ENCODE data around the gene GGACT.
"Not testable (repeated sequence)": the region's sequence is repeated elsewhere in the genome, so short reads cannot be mapped to it uniquely, and the experiment has no call there.

The GGACT gene

GRCh38 chr13:100588331-100589177, at the start of gene GGACT:
Gene GGACT, minus strand, starts transcription at chr13:100588789. Its CDS starts 56,198 bp downstream, at chr13:100532591.
- FAIRE-seq (no peak), DNase-seq (ENCODE audit: low spot score) (no peak)

GRCh38 chr13:100637796-100638195, 49.2 kb upstream of the GGACT start:
- DNase-seq (ENCODE audit: low spot score), result no peak
- no peak for FAIRE-seq

- FAIRE-seq (no peak), DNase-seq (ENCODE audit: low spot score) (no peak)
Measured at GRCh38 chr13:100637380-100637779, 48.8 kb upstream of the GGACT start.

- DNase-seq (ENCODE audit: low spot score), result no peak
- FAIRE-seq, result no peak
Measured at GRCh38 chr13:100636441-100636840, 47.9 kb upstream of the GGACT start.

GRCh38 chr13:100636004-100636403, 47.4 kb upstream of the GGACT start:
- FAIRE-seq (no peak), DNase-seq (ENCODE audit: low spot score) (no peak)

GRCh38 chr13:100634696-100635095, 46.1 kb upstream of the GGACT start:
- no peak for FAIRE-seq

GRCh38 chr13:100633461-100633860, 44.9 kb upstream of the GGACT start:
- peak; percentile 73 for DNase-seq (ENCODE audit: low spot score)

More at GRCh38 chr13:100634696-100635095, 46.1 kb upstream of the GGACT start:
- no peak for DNase-seq (ENCODE audit: low spot score)

GRCh38 chr13:100630555-100630954, 42.0 kb upstream of the GGACT start:
- DNase-seq (ENCODE audit: low spot score) (no peak), FAIRE-seq (no peak)

More at GRCh38 chr13:100633461-100633860, 44.9 kb upstream of the GGACT start:
- no peak for FAIRE-seq

- DNase-seq (ENCODE audit: low spot score) (no peak), FAIRE-seq (no peak)
Measured at GRCh38 chr13:100627120-100627519, 38.5 kb upstream of the GGACT start.

GRCh38 chr13:100625447-100625846, 36.9 kb upstream of the GGACT start:
- no peak for FAIRE-seq
- DNase-seq (ENCODE audit: low spot score), result no peak

GRCh38 chr13:100620792-100621191, 32.2 kb upstream of the GGACT start:
- FAIRE-seq (no peak), DNase-seq (ENCODE audit: low spot score) (no peak)

GRCh38 chr13:100619940-100620339, 31.4 kb upstream of the GGACT start:
- FAIRE-seq (no peak), DNase-seq (ENCODE audit: low spot score) (no peak)

- FAIRE-seq; DNase-seq (ENCODE audit: low spot score): not testable (repeated sequence)
Measured at GRCh38 chr13:100618897-100619296, 30.3 kb upstream of the GGACT start.

GRCh38 chr13:100613031-100613430, 24.4 kb upstream of the GGACT start:
- FAIRE-seq (no peak), DNase-seq (ENCODE audit: low spot score) (no peak)

- no peak for FAIRE-seq
- no peak for DNase-seq (ENCODE audit: low spot score)
Measured at GRCh38 chr13:100611678-100612492, 23.3 kb upstream of the GGACT start.

GRCh38 chr13:100610391-100611347, 22.1 kb upstream of the GGACT start:
- FAIRE-seq, result no peak
- DNase-seq (ENCODE audit: low spot score), result no peak

GRCh38 chr13:100608906-100609305, 20.3 kb upstream of the GGACT start:
- FAIRE-seq, result no peak
- DNase-seq (ENCODE audit: low spot score), result no peak

- FAIRE-seq, result no peak
- DNase-seq (ENCODE audit: low spot score), result no peak
Measured at GRCh38 chr13:100608489-100608888, 19.9 kb upstream of the GGACT start.

- DNase-seq (ENCODE audit: low spot score), result no peak
Measured at GRCh38 chr13:100604918-100605710, 16.5 kb upstream of the GGACT start.

GRCh38 chr13:100602493-100603111, 14.0 kb upstream of the GGACT start:
- DNase-seq (ENCODE audit: low spot score) (no peak), FAIRE-seq (no peak)

More at GRCh38 chr13:100604918-100605710, 16.5 kb upstream of the GGACT start:
- no peak for FAIRE-seq
